ENCODE results near the gene BGLAP. TPM values are rescaled to one million over a fixed set of nuclear protein-coding genes. Genes with fewer than 3 reads are reported as not detected.

The BGLAP gene
- polyA plus RNA-seq, 1 donor from 2014 or later, result 2.5 TPM

GRCh38 chr1:156229809-156230472 lies 12.0 kb upstream of the BGLAP start:
- Histone ChIP-seq H3K4me2 (ENCODE audit: low read length) (no peak overlapping the region), H2AFZ (ENCODE audit: low read depth, low read length) (no peak overlapping the region), H4K20me1 (ENCODE audit: insufficient read depth) (no peaks in the 10 kb centered on the region), H3K36me3 (ENCODE audit: insufficient read depth, low read length) (no peaks in the 10 kb centered on the region), H3K9me2 (ENCODE audit: insufficient read depth, low read length) (no peaks in the 10 kb centered on the region), H3K9ac (ENCODE audit: low read length) (no peak overlapping the region), H3K79me2 (replicated peaks; ENCODE audit: insufficient read depth, low read length) (no peaks in the 10 kb centered on the region), H3K27ac (ENCODE audit: low read length) (no peak overlapping the region), H3F3A (ENCODE audit: insufficient read depth, low read length, poor library complexity, severe bottlenecking) (no peaks in the 10 kb centered on the region), H3K4me3 (ENCODE audit: low read length) (no peak overlapping the region), H3K9me3 (ENCODE audit: low read length) (no peaks in the 10 kb centered on the region), H3K27me3 (ENCODE audit: insufficient read depth, low read depth, low read length) (no peaks in the 10 kb centered on the region)
- TF ChIP-seq POLR2AphosphoS5 (IDR thresholded peaks at IDR 0.05) (no peak), MXI1 (conservative IDR thresholded peaks at IDR 0.05; ENCODE audit: poor library complexity, severe bottlenecking) (no peak), RAD21 (conservative IDR thresholded peaks at IDR 0.05) (no peak), CTCF (IDR thresholded peaks at IDR 0.05; ENCODE audit: poor library complexity, severe bottlenecking) (no peak), REST (IDR thresholded peaks at IDR 0.05; ENCODE audit: borderline replicate concordance) (no peak), EZH2 (IDR thresholded peaks at IDR 0.05; ENCODE audit: borderline replicate concordance, insufficient read depth, low read length, poor library complexity, severe bottlenecking) (no peak), EP300 (conservative IDR thresholded peaks at IDR 0.05; ENCODE audit: poor library complexity, severe bottlenecking) (no peak), TAF1 (IDR thresholded peaks at IDR 0.05; ENCODE audit: low read depth) (no peak), SMC3 (conservative IDR thresholded peaks at IDR 0.05; ENCODE audit: poor library complexity) (no peak)

- Histone ChIP-seq H3K9me3 (ENCODE audit: low read length) (no peaks in the 10 kb centered on the region), H2AFZ (ENCODE audit: low read depth, low read length) (no peak overlapping the region), H3K79me2 (replicated peaks; ENCODE audit: insufficient read depth, low read length) (no peaks in the 10 kb centered on the region), H3F3A (ENCODE audit: insufficient read depth, low read length, poor library complexity, severe bottlenecking) (no peaks in the 10 kb centered on the region), H3K4me3 (ENCODE audit: low read length) (no peak overlapping the region), H3K9me2 (ENCODE audit: insufficient read depth, low read length) (no peaks in the 10 kb centered on the region), H3K27ac (ENCODE audit: low read length) (no peak overlapping the region), H4K20me1 (ENCODE audit: insufficient read depth) (no peaks in the 10 kb centered on the region), H3K4me2 (ENCODE audit: low read length) (no peak overlapping the region), H3K27me3 (ENCODE audit: insufficient read depth, low read depth, low read length) (no peaks in the 10 kb centered on the region), H3K9ac (ENCODE audit: low read length) (no peak overlapping the region), H3K36me3 (ENCODE audit: insufficient read depth, low read length) (no peaks in the 10 kb centered on the region)
- TF ChIP-seq POLR2AphosphoS5 (IDR thresholded peaks at IDR 0.05), result no peak
- TF ChIP-seq EP300 (conservative IDR thresholded peaks at IDR 0.05; ENCODE audit: poor library complexity, severe bottlenecking), result no peak
- TF ChIP-seq SMC3 (conservative IDR thresholded peaks at IDR 0.05; ENCODE audit: poor library complexity), result no peak
- no peak for TF ChIP-seq REST (IDR thresholded peaks at IDR 0.05; ENCODE audit: borderline replicate concordance)
- TF ChIP-seq EZH2 (IDR thresholded peaks at IDR 0.05; ENCODE audit: borderline replicate concordance, insufficient read depth, low read length, poor library complexity, severe bottlenecking), result no peak
- no peak for TF ChIP-seq CTCF (IDR thresholded peaks at IDR 0.05; ENCODE audit: poor library complexity, severe bottlenecking)
- no peak for TF ChIP-seq MXI1 (conservative IDR thresholded peaks at IDR 0.05; ENCODE audit: poor library complexity, severe bottlenecking)
- TF ChIP-seq TAF1 (IDR thresholded peaks at IDR 0.05; ENCODE audit: low read depth), result no peak
- no peak for TF ChIP-seq RAD21 (conservative IDR thresholded peaks at IDR 0.05)
Observed at GRCh38 chr1:156230473-156230837, 11.5 kb upstream of the BGLAP start.
